Measurements from ENCODE around the gene LYRM9.
"Not testable (repeated sequence)": the region's sequence is repeated elsewhere in the genome, so short reads cannot be mapped to it uniquely, and the experiment has no call there.

The LYRM9 gene

GRCh38 chr17:27849474-27850185 is 43.5 kb downstream of the LYRM9 start:
- no peak for TF ChIP-seq POLR2A (IDR thresholded peaks at IDR 0.05; ENCODE audit: low read depth, low read length)
- no peak for TF ChIP-seq POLR2AphosphoS5 (IDR thresholded peaks at IDR 0.05; ENCODE audit: low read depth, low read length)
- no peak for TF ChIP-seq TAF1 (IDR thresholded peaks at IDR 0.05; ENCODE audit: borderline replicate concordance, low read depth, low read length)
- no peak for DNase-seq (ENCODE audit: insufficient read length)
- no peak for FAIRE-seq

GRCh38 chr17:27848931-27849330 is 44.2 kb downstream of the LYRM9 start:
- FAIRE-seq (no peak), DNase-seq (ENCODE audit: insufficient read length) (no peak)
- TF ChIP-seq POLR2A (IDR thresholded peaks at IDR 0.05; ENCODE audit: low read depth, low read length) (no peak), POLR2AphosphoS5 (IDR thresholded peaks at IDR 0.05; ENCODE audit: low read depth, low read length) (no peak), TAF1 (IDR thresholded peaks at IDR 0.05; ENCODE audit: borderline replicate concordance, low read depth, low read length) (no peak)

GRCh38 chr17:27846808-27847307 is 46.3 kb downstream of the LYRM9 start:
- DNase-seq (ENCODE audit: insufficient read length); FAIRE-seq: not testable (repeated sequence)

GRCh38 chr17:27846042-27846655 is 47.0 kb downstream of the LYRM9 start:
- no peak for FAIRE-seq
- no peak for TF ChIP-seq POLR2A (IDR thresholded peaks at IDR 0.05; ENCODE audit: low read depth, low read length)
- TF ChIP-seq POLR2AphosphoS5 (IDR thresholded peaks at IDR 0.05; ENCODE audit: low read depth, low read length) = no peak
- no peak for TF ChIP-seq TAF1 (IDR thresholded peaks at IDR 0.05; ENCODE audit: borderline replicate concordance, low read depth, low read length)
- DNase-seq (ENCODE audit: insufficient read length) = no peak

- TF ChIP-seq TAF1 (IDR thresholded peaks at IDR 0.05; ENCODE audit: borderline replicate concordance, low read depth, low read length) (no peak), POLR2AphosphoS5 (IDR thresholded peaks at IDR 0.05; ENCODE audit: low read depth, low read length) (no peak), POLR2A (IDR thresholded peaks at IDR 0.05; ENCODE audit: low read depth, low read length) (no peak)
- no peak for FAIRE-seq
Observed at GRCh38 chr17:27845264-27846041, 47.7 kb downstream of the LYRM9 start.

GRCh38 chr17:27840688-27841087 is 52.5 kb downstream of the LYRM9 start:
- FAIRE-seq (no peak), DNase-seq (ENCODE audit: insufficient read length) (no peak)
- TF ChIP-seq POLR2AphosphoS5 (IDR thresholded peaks at IDR 0.05; ENCODE audit: low read depth, low read length) (no peak), TAF1 (IDR thresholded peaks at IDR 0.05; ENCODE audit: borderline replicate concordance, low read depth, low read length) (no peak), POLR2A (IDR thresholded peaks at IDR 0.05; ENCODE audit: low read depth, low read length) (no peak)

More at GRCh38 chr17:27845264-27846041, 47.7 kb downstream of the LYRM9 start:
- no peak for DNase-seq (ENCODE audit: insufficient read length)

GRCh38 chr17:27840406-27840678 is 52.8 kb downstream of the LYRM9 start:
- not testable (repeated sequence) for DNase-seq (ENCODE audit: insufficient read length); FAIRE-seq

- peak; percentile 77 for FAIRE-seq
- not testable (repeated sequence) for DNase-seq (ENCODE audit: insufficient read length)
Observed at GRCh38 chr17:27839571-27840405, 53.4 kb downstream of the LYRM9 start.

GRCh38 chr17:27838607-27839006 is 54.6 kb downstream of the LYRM9 start:
- DNase-seq (ENCODE audit: insufficient read length); FAIRE-seq: not testable (repeated sequence)

- FAIRE-seq = peak; percentile 70
- DNase-seq (ENCODE audit: insufficient read length) = not testable (repeated sequence)
Observed at GRCh38 chr17:27837769-27838168, 55.4 kb downstream of the LYRM9 start.

- DNase-seq (ENCODE audit: insufficient read length) = no peak
- no peak for FAIRE-seq
- no peak for TF ChIP-seq TAF1 (IDR thresholded peaks at IDR 0.05; ENCODE audit: borderline replicate concordance, low read depth, low read length)
- TF ChIP-seq POLR2A (IDR thresholded peaks at IDR 0.05; ENCODE audit: low read depth, low read length) = no peak
- no peak for TF ChIP-seq POLR2AphosphoS5 (IDR thresholded peaks at IDR 0.05; ENCODE audit: low read depth, low read length)
Observed at GRCh38 chr17:27836651-27837050, 56.5 kb downstream of the LYRM9 start.

- TF ChIP-seq TAF1 (IDR thresholded peaks at IDR 0.05; ENCODE audit: borderline replicate concordance, low read depth, low read length) (no peak), POLR2A (IDR thresholded peaks at IDR 0.05; ENCODE audit: low read depth, low read length) (no peak), POLR2AphosphoS5 (IDR thresholded peaks at IDR 0.05; ENCODE audit: low read depth, low read length) (no peak)
- DNase-seq (ENCODE audit: insufficient read length) (no peak), FAIRE-seq (no peak)
Observed at GRCh38 chr17:27834571-27834970, 58.6 kb downstream of the LYRM9 start.
